B cell (primary cell): ENCODE results near the gene HOXA5. TPM values are rescaled to one million over a fixed set of nuclear protein-coding genes. Genes with fewer than 3 reads are reported as not detected.

Source experiments
- ATAC-seq: fragments of 200-7000 bp; cut with Tn5 transposase; one replicate; pipeline ENCODE4 v1.10.0; 2021; ENCODE audit warnings: low read depth, mild to moderate bottlenecking, moderate number of reproducible peaks, moderate library complexity
- CTCF ChIA-PET: fragments of 350-600 bp; sonication (Branson Sonifier 250); formaldehyde crosslinking; loops from one replicate; lab custom pipeline; 2021; ENCODE audit warnings: antibody characterized with exemption, inconsistent platforms; lab: Charles Lee
- POLR2A ChIA-PET: fragments of 350-600 bp; sonication (Branson Sonifier 250); formaldehyde crosslinking; loops from one replicate; lab custom pipeline; 2021; ENCODE audit warnings: antibody characterized with exemption; lab: Charles Lee
- DNase-seq: peaks from one replicate; pipeline ENCODE4 v3.0.0; 2013
- H2AFZ ChIP-seq: 2 replicates; pipeline ENCODE4 v1.6.1; 2012; ENCODE audit warnings: mild to moderate bottlenecking, low read depth, low read length; ENCODE audit not compliant: insufficient read depth, poor library complexity, severe bottlenecking
- H3K27ac ChIP-seq, 2 donors: 1 replicate in 1 of 2; 2 replicates in 1 of 2; pipeline ENCODE4 v1.5.1; 2012 to 2013; ENCODE audit warnings: low read length in 2 of 2, mild to moderate bottlenecking in 2 of 2, moderate library complexity in 1 of 2
- H3K27me3 ChIP-seq, 4 experiments: fragments of 200-600 bp in 1 of 4; sonication (generic) in 1 of 4; replicated peaks in 1 of 4; 1 replicate in 2 of 4; 2 replicates in 2 of 4; pipeline versions ENCODE4 v1.6.1 to v1.7.0; 2013 to 2016; ENCODE audit warnings: low read length in 3 of 4, mild to moderate bottlenecking in 2 of 4, mixed read lengths in 1 of 4, moderate library complexity in 1 of 4; ENCODE audit not compliant: insufficient read depth in 4 of 4, control insufficient read depth in 3 of 4; ENCODE audit errors: control extremely low read depth in 1 of 4
- H3K36me3 ChIP-seq, 2 experiments: replicated peaks in 1 of 2; 1 replicate in 1 of 2; 2 replicates in 1 of 2; pipeline versions ENCODE4 v1.6.1 to v1.7.1; 2013; ENCODE audit warnings: low read length in 1 of 2; ENCODE audit not compliant: insufficient read depth in 2 of 2, control insufficient read depth in 1 of 2; ENCODE audit errors: control extremely low read depth in 1 of 2, extremely low read depth in 1 of 2
- H3K4me1 ChIP-seq, 2 donors: fragments of 200-600 bp in 1 of 2; sonication (generic) in 1 of 2; 1 replicate in 1 of 2; 2 replicates in 1 of 2; pipeline versions ENCODE4 v1.5.1 to v1.6.1; 2013 to 2017; ENCODE audit warnings: low read length in 2 of 2; ENCODE audit not compliant: control insufficient read depth in 2 of 2, insufficient read depth in 2 of 2
- H3K4me2 ChIP-seq: replicated peaks from 2 replicates; pipeline ENCODE3; 2012; ENCODE audit warnings: mild to moderate bottlenecking, low read depth, low read length; ENCODE audit not compliant: poor library complexity, severe bottlenecking
- H3K4me3 ChIP-seq, 5 experiments: fragments of 200-600 bp in 1 of 5; sonication (generic) in 1 of 5; 1 replicate in 3 of 5; 2 replicates in 2 of 5; pipeline versions ENCODE4 v1.5.1 to v1.7.0; 2011 to 2016; ENCODE audit warnings: low read length in 4 of 5, mild to moderate bottlenecking in 4 of 5, low read depth in 2 of 5, control low read depth in 1 of 5, moderate library complexity in 1 of 5; ENCODE audit not compliant: insufficient read depth in 1 of 5; ENCODE audit errors: control extremely low read depth in 1 of 5, extremely low read depth in 1 of 5
- H3K79me2 ChIP-seq: fragments of 200-600 bp; sonication (generic); one replicate; pipeline ENCODE4 v1.6.0; 2016; ENCODE audit warnings: low read length; ENCODE audit not compliant: control insufficient read depth, insufficient read depth
- H3K9ac ChIP-seq: fragments of 200-600 bp; sonication (generic); 2 replicates; pipeline ENCODE4 v1.6.1; 2017; ENCODE audit warnings: mild to moderate bottlenecking, low read length, moderate library complexity
- H3K9me3 ChIP-seq, 3 donors: one replicate each; pipeline versions ENCODE4 v1.6.1 to v1.7.1; 2013; ENCODE audit warnings: low read length in 2 of 3; ENCODE audit not compliant: control insufficient read depth in 2 of 3, insufficient read depth in 1 of 3; ENCODE audit errors: control extremely low read depth in 1 of 3
- H4K20me1 ChIP-seq: 2 replicates; pipeline ENCODE4 v1.6.0; 2012; ENCODE audit warnings: mild to moderate bottlenecking, low read length; ENCODE audit not compliant: insufficient read depth, control insufficient read depth, poor library complexity, severe bottlenecking
- H3K27ac Mint-ChIP-seq: one replicate; pipeline ENCODE4 v1.8.0; 2021; ENCODE audit warnings: mixed read lengths
- H3K27me3 Mint-ChIP-seq: one replicate; pipeline ENCODE4 v1.8.0; 2021; ENCODE audit warnings: mixed read lengths
- H3K4me1 Mint-ChIP-seq: one replicate; pipeline ENCODE4 v1.8.0; 2021; ENCODE audit warnings: mixed read lengths
- H3K4me3 Mint-ChIP-seq: one replicate; pipeline ENCODE4 v1.8.0; 2021; ENCODE audit warnings: mixed read lengths
- H3K9me3 Mint-ChIP-seq: one replicate; pipeline ENCODE4 v1.8.0; 2022; ENCODE audit warnings: mixed read lengths; ENCODE audit not compliant: insufficient read depth
- CTCF ChIP-seq: fragments of 200-600 bp; IDR thresholded peaks from one replicate; pipeline ENCODE4 v1.8.0; 2022; ENCODE audit warnings: antibody characterized with exemption, mild to moderate bottlenecking
- EZH2 ChIP-seq: IDR thresholded peaks from 2 replicates; pipeline ENCODE4 v1.6.1; 2012; ENCODE audit warnings: borderline replicate concordance, low read depth, mild to moderate bottlenecking, moderate library complexity, low read length; ENCODE audit not compliant: insufficient read depth, poor library complexity, severe bottlenecking
- WGBS: methylation state at CpG from one replicate; pipeline ENCODE4 v1.1.5; 2013; ENCODE audit warnings: missing lambda C conversion rate; ENCODE audit not compliant: insufficient coverage; 5-methylcytosine and 5-hydroxymethylcytosine counted together
- intact Hi-C: fragments of 100-400 bp; cut with micrococcal nuclease; formaldehyde crosslinking; loops from one replicate; pipeline ENCODE4 v1.10.0; 2022
- polyA plus RNA-seq: library from polyadenylated mRNA; depleted of rRNA; stranded (reverse); fragments of >200 nt; gene quantifications from 2 replicates; pipeline ENCODE4 v1.2.3, GENCODE V29; 2012
- total RNA-seq, 2 donors: library from RNA; stranded (reverse); fragments of 120-200 nt in 1 of 2; gene quantifications; 1 replicate in 1 of 2; 2 replicates in 1 of 2; pipeline versions ENCODE4 v1.2.3 to v1.2.4, GENCODE V29; 2013 to 2022

The HOXA5 gene
- total and polyA plus RNA-seq, 2 donors (not counting 1 experiment from before 2014, with no cell fraction given): not detected

GRCh38 chr7:27117887-27118491 lies 25.5 kb downstream of the HOXA5 start:
- no peak for ATAC-seq
- H3K4me2 ChIP-seq: no peak overlapping the region
- Mint-ChIP-seq H3K27me3 (peaks cover 10% of the 10 kb centered on the region), H3K9me3 (no peaks in the 10 kb centered on the region), H3K4me3 (no peak overlapping the region), H3K27ac (no peak overlapping the region), H3K4me1 (no peaks in the 10 kb centered on the region)
- no peak overlapping the region for H2AFZ ChIP-seq
- H3K27ac ChIP-seq: no peak overlapping the region
- H3K4me1 ChIP-seq: no peaks in the 10 kb centered on the region
- CTCF ChIA-PET: interaction anchor here (1.0 kb wide), 1 partner anchor 32 kb away, joined by 3 read pairs; no protein-coding TSS in a partner anchor
- H3K36me3 ChIP-seq: no peaks in the 10 kb centered on the region
- no peak for DNase-seq
- POLR2A ChIA-PET: no interaction called here
- no peak overlapping the region for H3K4me3 ChIP-seq
- peaks cover 0 to 3% (median 0%) of the 10 kb centered on the region in 3 donors for H3K9me3 ChIP-seq
- intact Hi-C loops: no loop called here
- peaks cover 0 to 7% (median 0%) of the 10 kb centered on the region in 4 experiments for H3K27me3 ChIP-seq
- no peaks in the 10 kb centered on the region for H4K20me1 ChIP-seq
- no peak for TF ChIP-seq CTCF
- H3K9ac ChIP-seq: no peak overlapping the region
- 94% methylated on average over 11 of the region's 19 CpGs for WGBS
- H3K79me2 ChIP-seq: no peaks in the 10 kb centered on the region

- H3K4me3 ChIP-seq: no peak overlapping the region
- ATAC-seq: no peak
- intact Hi-C loops: no loop called here
- H3K4me2 ChIP-seq: no peak overlapping the region
- no peak for TF ChIP-seq CTCF
- TF ChIP-seq EZH2: no peak
- no peak overlapping the region for H3K27ac Mint-ChIP-seq
- no peaks in the 10 kb centered on the region for H3K36me3 ChIP-seq
- H3K4me1 ChIP-seq: no peaks in the 10 kb centered on the region
- no peak overlapping the region for H3K4me3 Mint-ChIP-seq
- ChIA-PET CTCF (no interaction called here), POLR2A (no interaction called here)
- H3K9me3 Mint-ChIP-seq: no peaks in the 10 kb centered on the region
- H3K27me3 Mint-ChIP-seq: peaks cover 10% of the 10 kb centered on the region
- no peak overlapping the region for H3K27ac ChIP-seq
- H3K9ac ChIP-seq: no peak overlapping the region
- H3K9me3 ChIP-seq: no peaks in the 10 kb centered on the region
- H3K4me1 Mint-ChIP-seq: no peaks in the 10 kb centered on the region
- peaks cover 0 to 7% (median 0%) of the 10 kb centered on the region in 4 experiments for H3K27me3 ChIP-seq
- WGBS: 91% methylated on average over 12 of the region's 12 CpGs
- H4K20me1 ChIP-seq: no peaks in the 10 kb centered on the region
- H3K79me2 ChIP-seq: no peaks in the 10 kb centered on the region
- DNase-seq: no peak
- no peak overlapping the region for H2AFZ ChIP-seq
Observed at GRCh38 chr7:27116962-27117886, 26.3 kb downstream of the HOXA5 start.
